ENCODE results near the gene UNC45A. TPM values are rescaled to one million over a fixed set of nuclear protein-coding genes. Genes with fewer than 3 reads are reported as not detected.
A peak's percentile ranks its signal among the peaks of the same experiment; 100 is the strongest.

UNC45A gene
- total RNA-seq, 2 donors from 2014 or later: 52.2 to 70.1 TPM

DNA sequence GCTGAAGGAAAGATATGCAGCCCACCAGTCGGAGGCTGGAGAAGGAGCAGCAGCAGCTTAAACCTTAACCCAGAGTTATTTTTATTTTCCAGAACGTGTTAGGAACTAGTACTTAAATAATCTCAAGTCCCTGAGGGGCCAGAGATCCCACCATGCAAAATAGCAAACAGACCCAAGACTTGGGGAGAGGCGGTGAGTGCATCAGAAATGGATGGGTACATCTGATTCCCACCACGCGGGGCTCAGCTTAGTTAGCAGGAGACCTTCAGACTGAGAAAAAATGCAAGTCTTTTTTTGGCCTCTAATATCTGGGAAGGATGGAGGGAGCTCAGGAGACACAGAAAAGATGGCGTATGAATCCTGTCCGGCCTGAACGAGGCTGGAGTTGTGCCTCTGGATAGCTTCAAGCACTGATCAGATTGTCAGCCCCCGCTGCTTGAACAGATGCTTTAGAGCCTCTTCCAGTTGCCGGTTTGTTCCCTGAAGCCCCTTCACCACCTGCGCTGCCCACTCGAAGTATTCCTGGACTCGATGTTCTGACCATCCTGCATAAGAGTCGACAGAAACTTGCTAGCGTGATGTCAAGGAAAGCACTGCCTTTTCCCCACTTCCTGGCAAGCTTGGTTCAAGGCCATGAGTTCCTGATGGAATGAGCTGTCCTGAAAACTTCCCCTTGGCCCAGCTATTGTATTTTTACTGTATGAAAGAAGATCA is 4.1 kb upstream of the UNC45A start:
- TF ChIP-seq, protein P1, sequence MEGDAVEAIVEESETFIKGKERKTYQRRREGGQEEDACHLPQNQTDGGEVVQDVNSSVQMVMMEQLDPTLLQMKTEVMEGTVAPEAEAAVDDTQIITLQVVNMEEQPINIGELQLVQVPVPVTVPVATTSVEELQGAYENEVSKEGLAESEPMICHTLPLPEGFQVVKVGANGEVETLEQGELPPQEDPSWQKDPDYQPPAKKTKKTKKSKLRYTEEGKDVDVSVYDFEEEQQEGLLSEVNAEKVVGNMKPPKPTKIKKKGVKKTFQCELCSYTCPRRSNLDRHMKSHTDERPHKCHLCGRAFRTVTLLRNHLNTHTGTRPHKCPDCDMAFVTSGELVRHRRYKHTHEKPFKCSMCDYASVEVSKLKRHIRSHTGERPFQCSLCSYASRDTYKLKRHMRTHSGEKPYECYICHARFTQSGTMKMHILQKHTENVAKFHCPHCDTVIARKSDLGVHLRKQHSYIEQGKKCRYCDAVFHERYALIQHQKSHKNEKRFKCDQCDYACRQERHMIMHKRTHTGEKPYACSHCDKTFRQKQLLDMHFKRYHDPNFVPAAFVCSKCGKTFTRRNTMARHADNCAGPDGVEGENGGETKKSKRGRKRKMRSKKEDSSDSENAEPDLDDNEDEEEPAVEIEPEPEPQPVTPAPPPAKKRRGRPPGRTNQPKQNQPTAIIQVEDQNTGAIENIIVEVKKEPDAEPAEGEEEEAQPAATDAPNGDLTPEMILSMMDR (IDR thresholded peaks at IDR 0.05): no peak
- TF ChIP-seq POLR2AphosphoS5 (IDR thresholded peaks at IDR 0.05) (no peak), POLR2A (IDR thresholded peaks at IDR 0.05) (no peak)
- WGBS: 76% methylated on average over 15 of the region's 15 CpGs
- intact Hi-C loops (cut with DNase I): no loop called here
- Histone ChIP-seq H3K27ac (peak overlapping the region; percentile 94), H3K9me3 (no peaks in the 10 kb centered on the region), H3K4me1 (replicated peaks) (peaks cover 2% of the 10 kb centered on the region), H3K4me3 (peak overlapping the region in 1 of 2 donors; percentile 49), H3K27me3 (replicated peaks; ENCODE audit: insufficient read depth) (no peaks in the 10 kb centered on the region), H3K36me3 (no peaks in the 10 kb centered on the region)
- DNase-seq (ENCODE audit: low spot score): no peak

DNA sequence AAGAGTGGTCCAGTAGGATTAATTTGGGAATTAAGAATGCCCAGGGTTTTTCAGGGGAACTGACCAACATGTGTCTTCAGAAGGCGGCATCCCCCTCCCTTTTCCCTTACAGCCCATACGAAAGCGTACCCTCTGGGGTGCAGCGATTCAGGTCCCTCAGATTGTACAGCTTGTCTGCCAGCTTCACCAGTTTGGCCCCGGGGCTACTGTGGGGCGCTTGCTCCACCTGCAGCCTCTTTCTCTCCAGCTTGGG is 3.6 kb upstream of the UNC45A start:
- WGBS: 28% methylated on average over 6 of the region's 6 CpGs
- Histone ChIP-seq H3K27me3 (replicated peaks; ENCODE audit: insufficient read depth) (no peaks in the 10 kb centered on the region), H3K27ac (peak overlapping the region; percentile 94), H3K36me3 (no peaks in the 10 kb centered on the region), H3K4me1 (replicated peaks) (peaks cover 7% of the 10 kb centered on the region), H3K4me3 (peak overlapping the region in 1 of 2 donors; percentile 80), H3K9me3 (no peaks in the 10 kb centered on the region)
- intact Hi-C loops (cut with DNase I): no loop called here
- TF ChIP-seq POLR2A (IDR thresholded peaks at IDR 0.05) (no peak), POLR2AphosphoS5 (IDR thresholded peaks at IDR 0.05) (no peak)
- TF ChIP-seq, protein P1 (IDR thresholded peaks at IDR 0.05): no peak
- no peak for DNase-seq (ENCODE audit: low spot score)

DNA sequence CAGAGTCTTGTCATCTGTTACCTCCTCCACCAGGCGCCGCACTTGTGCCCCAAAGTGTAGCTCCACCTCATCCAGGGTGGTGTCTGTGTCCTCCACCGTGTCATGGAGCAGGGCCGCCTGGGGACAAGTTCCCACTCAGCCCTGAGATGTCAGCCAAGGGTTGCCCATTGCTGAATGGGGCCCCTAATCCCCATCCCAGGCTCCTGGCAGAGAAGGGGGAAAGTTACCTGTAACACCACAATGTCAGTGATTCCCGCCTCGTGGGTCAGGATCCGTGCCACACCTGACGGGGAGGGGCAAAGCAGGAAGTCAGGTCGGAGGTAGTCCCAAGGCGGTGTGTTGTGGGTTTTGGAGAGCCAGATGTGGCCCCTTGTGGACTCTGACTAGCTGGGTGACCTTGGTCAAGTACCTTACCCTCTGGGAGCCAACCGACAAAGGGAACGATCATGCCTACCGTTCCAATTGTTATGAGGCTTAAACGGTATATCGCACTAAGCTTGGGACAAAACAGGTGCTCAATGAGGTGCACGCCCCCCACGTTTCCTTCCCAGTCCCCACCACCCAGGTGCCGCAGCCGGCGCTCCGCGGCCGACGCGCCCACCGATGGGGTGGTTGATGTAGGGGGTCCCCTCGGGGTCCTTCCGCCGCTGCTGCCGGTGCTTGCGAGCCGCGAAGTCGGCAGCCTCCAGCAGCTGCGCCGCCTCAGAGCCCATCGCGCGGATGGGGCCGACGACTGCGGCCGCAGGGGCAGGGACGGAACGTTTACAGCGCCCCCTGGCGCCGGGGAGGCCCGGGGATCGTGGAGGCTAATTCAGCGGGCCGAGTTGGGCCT is 3.0 kb upstream of the UNC45A start, which contains the start of gene HDDC3:
HDDC3 (minus strand) TSS at position 722 of the 832 bp plus-strand sequence; CDS start at position 713, 9 bp downstream.
- H3K4me1 ChIP-seq (replicated peaks): peaks cover 9% of the 10 kb centered on the region
- DNase-seq (ENCODE audit: low spot score): peak; percentile 89
- H3K4me3 ChIP-seq: peak within 1 kb of the TSS; percentile 56 to 80

DNA sequence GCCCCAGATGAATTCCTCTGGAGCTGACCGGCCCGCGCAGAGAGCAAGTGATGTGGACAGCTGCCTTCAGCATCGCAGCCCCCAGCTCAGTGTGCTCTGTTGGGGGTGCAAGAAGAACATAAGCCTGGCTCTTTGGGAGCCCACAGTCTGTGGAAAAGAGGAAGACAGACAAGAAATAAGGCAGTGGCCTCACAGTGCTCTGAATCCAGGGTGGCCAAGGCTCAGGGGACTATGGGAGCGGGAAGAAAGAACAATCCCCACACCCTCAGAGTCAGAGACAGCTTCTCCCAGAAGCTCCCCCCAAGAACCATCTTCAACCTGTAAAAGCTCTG is 2.5 kb upstream of the UNC45A start:
- Histone ChIP-seq H3K4me3 (peak overlapping the region; percentile 56 to 80), H3K27me3 (replicated peaks; ENCODE audit: insufficient read depth) (no peaks in the 10 kb centered on the region), H3K4me1 (replicated peaks) (peaks cover 9% of the 10 kb centered on the region), H3K9me3 (no peaks in the 10 kb centered on the region), H3K27ac (peak overlapping the region; percentile 94), H3K36me3 (no peaks in the 10 kb centered on the region)
- 18% methylated on average over 5 of the region's 5 CpGs for WGBS
- intact Hi-C loops (cut with DNase I): loop anchor here (2.0 kb wide), 1 partner anchor 30 kb away; the partner anchor contains the start of gene MAN2A2
- no peak for DNase-seq (ENCODE audit: low spot score)
- TF ChIP-seq, protein P1 (IDR thresholded peaks at IDR 0.05): peak in 1 of 4 experiments; percentile 10
- no peak for TF ChIP-seq POLR2AphosphoS5 (IDR thresholded peaks at IDR 0.05)

More for the DNA sequence above, 3.0 kb upstream of the UNC45A start, which contains the start of gene HDDC3:
- intact Hi-C loops (cut with DNase I): loop anchor here (2.0 kb wide), 1 partner anchor 29 kb away; the partner anchor contains the start of gene MAN2A2
- H3K27me3 ChIP-seq (replicated peaks; ENCODE audit: insufficient read depth): no peaks in the 10 kb centered on the region
- TF ChIP-seq, protein P1 (IDR thresholded peaks at IDR 0.05): peak; percentile 81 to 95 (median 91)
- TF ChIP-seq POLR2AphosphoS5 (IDR thresholded peaks at IDR 0.05) (peak; percentile 63), POLR2A (IDR thresholded peaks at IDR 0.05) (peak; percentile 71)
- H3K27ac ChIP-seq: peak within 1 kb of the TSS; percentile 94
- H3K9me3 ChIP-seq: no peaks in the 10 kb centered on the region
- under 1% methylated on average over 48 of the region's 52 CpGs for WGBS
- H3K36me3 ChIP-seq: no peaks in the 10 kb centered on the region

All from prostate gland (tissue), 2 donors.